ENCODE measurements around the gene MTO1. TPM values are rescaled to one million over a fixed set of nuclear protein-coding genes. Genes with fewer than 3 reads are reported as not detected.
"Not testable (repeated sequence)": the region's sequence is repeated elsewhere in the genome, so short reads cannot be mapped to it uniquely, and the experiment has no call there.

The MTO1 gene
- polyA plus RNA-seq, 2 donors, result 11.8 to 15.8 TPM

DNA sequence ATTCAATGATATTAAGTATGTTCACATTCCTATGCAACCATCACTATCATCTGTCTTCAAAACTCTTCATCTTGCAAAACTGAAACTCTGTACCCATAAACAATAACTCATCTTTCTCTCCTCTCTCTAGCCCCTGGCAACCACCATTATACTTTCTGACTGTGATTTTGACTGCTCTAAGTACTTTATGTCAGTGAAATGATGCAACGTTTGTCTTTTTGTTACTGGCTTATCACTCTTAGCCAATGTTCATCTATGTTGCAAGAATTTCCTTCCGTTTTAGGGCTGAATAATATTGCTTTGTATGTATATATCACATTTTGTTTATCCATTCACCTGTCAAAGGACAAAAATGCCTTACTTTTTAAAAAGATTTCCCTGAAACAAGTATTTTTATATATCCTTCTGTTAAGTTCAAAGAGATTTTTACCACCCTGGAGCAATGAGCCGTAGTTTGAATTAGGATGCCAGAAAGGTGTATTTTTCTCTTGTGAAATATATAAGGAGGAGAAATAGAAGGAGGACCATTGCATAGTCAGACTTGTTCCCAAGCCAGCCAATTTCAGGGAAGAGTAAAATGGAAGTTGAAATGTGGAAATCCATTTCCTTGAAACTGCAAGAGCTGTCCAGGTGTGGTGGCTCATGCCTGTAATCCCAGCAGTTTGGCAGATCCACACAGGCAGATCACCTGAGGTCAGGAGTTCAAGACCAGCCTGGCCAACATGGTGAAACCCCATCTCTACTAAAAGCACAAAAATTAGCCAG is 5.5 kb upstream of the MTO1 start:
- Histone ChIP-seq H3K4me1 (ENCODE audit: control insufficient read depth in 2 of 2, insufficient read depth in 2 of 2, low read length in 1 of 2) (no peaks in the 10 kb centered on the region), H3K4me3 (ENCODE audit: low read depth in 1 of 2, low read length in 2 of 2) (no peak overlapping the region), H3K9me3 (ENCODE audit: control insufficient read depth in 2 of 2, insufficient read depth in 1 of 2, low read depth in 1 of 2, low read length in 1 of 2) (no peaks in the 10 kb centered on the region), H3K36me3 (ENCODE audit: control insufficient read depth in 2 of 2, insufficient read depth in 2 of 2, low read length in 1 of 2) (no peaks in the 10 kb centered on the region), H3K27me3 (ENCODE audit: control insufficient read depth in 1 of 2, insufficient read depth in 2 of 2, low read length in 2 of 2) (no peaks in the 10 kb centered on the region), H3K27ac (ENCODE audit: low read depth in 2 of 2, low read length in 1 of 2) (no peak overlapping the region)
- WGBS, 2 donors, result 41 to 45% methylated on average over 3 of the region's 3 CpGs

DNA sequence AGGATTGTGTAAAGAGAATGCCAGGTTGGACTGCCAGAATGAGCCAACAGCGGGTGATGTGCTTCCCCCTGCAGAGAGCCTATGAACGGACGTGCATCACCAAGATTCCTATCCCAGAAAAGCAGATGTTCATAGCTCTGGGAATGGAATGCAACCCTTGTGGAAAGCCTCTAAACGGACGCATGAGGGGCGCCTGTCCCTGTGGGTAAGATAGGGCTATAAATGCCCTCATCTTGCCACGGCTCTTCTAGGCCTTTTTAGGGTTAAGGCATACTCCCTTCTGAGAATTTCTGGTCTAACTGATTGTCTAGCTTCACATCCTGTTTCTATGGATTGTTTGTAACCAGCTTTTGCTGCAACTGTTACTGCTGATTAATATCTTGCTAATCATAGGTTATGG is 2.1 kb upstream of the MTO1 start:
- not testable (repeated sequence) for H3K36me3 ChIP-seq (ENCODE audit: control insufficient read depth in 2 of 2, insufficient read depth in 2 of 2, low read length in 1 of 2)

DNA sequence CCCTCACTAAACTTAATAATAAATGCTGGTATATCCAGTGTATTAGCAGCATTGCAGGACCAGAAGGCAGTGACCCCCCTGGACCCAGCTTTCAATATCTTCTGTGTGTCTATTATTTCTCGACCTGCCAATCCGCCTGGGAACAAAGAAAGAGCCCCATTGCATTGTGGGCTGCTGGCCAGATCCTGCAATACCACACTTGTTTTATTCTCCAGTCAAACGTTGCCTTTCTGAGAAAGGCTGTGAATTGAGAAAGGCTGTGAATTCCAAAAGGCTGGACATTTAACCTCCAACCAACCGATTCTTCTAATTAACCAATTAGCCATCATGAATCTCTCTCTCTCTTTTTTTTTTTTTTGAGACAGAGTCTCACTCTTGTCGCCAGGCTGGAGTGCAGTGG is 1.5 kb upstream of the MTO1 start:
- Histone ChIP-seq H3K27me3 (ENCODE audit: control insufficient read depth in 1 of 2, insufficient read depth in 2 of 2, low read length in 2 of 2) (no peaks in the 10 kb centered on the region), H3K9me3 (ENCODE audit: control insufficient read depth in 2 of 2, insufficient read depth in 1 of 2, low read depth in 1 of 2, low read length in 1 of 2) (no peaks in the 10 kb centered on the region), H3K4me1 (ENCODE audit: control insufficient read depth in 2 of 2, insufficient read depth in 2 of 2, low read length in 1 of 2) (no peaks in the 10 kb centered on the region), H3K4me3 (ENCODE audit: low read depth in 1 of 2, low read length in 2 of 2) (no peak overlapping the region), H3K27ac (ENCODE audit: low read depth in 2 of 2, low read length in 1 of 2) (no peak overlapping the region), H3K36me3 (ENCODE audit: control insufficient read depth in 2 of 2, insufficient read depth in 2 of 2, low read length in 1 of 2) (no peaks in the 10 kb centered on the region)
- WGBS, 2 donors, result 64 to 69% methylated on average over 5 of the region's 5 CpGs

More for the DNA sequence above, 2.1 kb upstream of the MTO1 start:
- WGBS, 2 donors, result 82 to 83% methylated on average over 7 of the region's 7 CpGs
- not testable (repeated sequence) for H3K4me3 ChIP-seq (ENCODE audit: low read depth in 1 of 2, low read length in 2 of 2); H3K4me1 ChIP-seq (ENCODE audit: control insufficient read depth in 2 of 2, insufficient read depth in 2 of 2, low read length in 1 of 2); H3K27ac ChIP-seq (ENCODE audit: low read depth in 2 of 2, low read length in 1 of 2); H3K9me3 ChIP-seq (ENCODE audit: control insufficient read depth in 2 of 2, insufficient read depth in 1 of 2, low read depth in 1 of 2, low read length in 1 of 2); H3K27me3 ChIP-seq (ENCODE audit: control insufficient read depth in 1 of 2, insufficient read depth in 2 of 2, low read length in 2 of 2)

DNA sequence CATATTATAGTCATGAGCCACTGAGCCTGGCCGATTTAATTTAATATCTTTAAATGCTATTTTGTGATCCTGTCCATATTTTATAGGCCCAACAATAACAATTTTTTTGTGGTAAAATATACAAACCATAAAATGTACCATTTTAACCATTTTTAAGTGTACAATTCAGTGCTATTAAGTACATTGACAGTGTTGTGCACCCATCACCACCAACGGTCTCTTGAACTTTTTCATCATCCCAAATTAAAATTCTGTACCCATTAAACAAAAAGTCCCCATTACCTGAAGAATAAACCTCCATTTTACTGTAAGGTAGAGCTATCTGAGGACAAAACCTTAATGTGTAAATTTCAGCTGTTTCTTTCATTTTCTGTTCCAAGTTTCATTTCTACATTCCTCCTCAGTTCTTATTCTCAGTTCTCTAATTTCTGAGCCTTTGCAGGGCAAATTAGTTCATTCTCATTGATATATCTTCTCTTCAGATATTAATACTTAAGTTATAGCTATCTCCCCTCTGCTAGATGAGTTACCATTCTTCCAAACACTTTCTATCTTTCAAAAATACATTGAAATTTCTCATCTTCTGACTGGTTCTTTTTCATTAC is 10.3 kb downstream of the MTO1 start:
- peaks cover 10 to 22% of the 10 kb centered on the region in 2 donors for H3K36me3 ChIP-seq (ENCODE audit: control insufficient read depth in 2 of 2, insufficient read depth in 2 of 2, low read length in 1 of 2)
- H3K4me3 ChIP-seq (ENCODE audit: low read depth in 1 of 2, low read length in 2 of 2), result no peak overlapping the region
- no peak overlapping the region for H3K27ac ChIP-seq (ENCODE audit: low read depth in 2 of 2, low read length in 1 of 2)
- H3K27me3 ChIP-seq (ENCODE audit: control insufficient read depth in 1 of 2, insufficient read depth in 2 of 2, low read length in 2 of 2), result no peaks in the 10 kb centered on the region
- no peaks in the 10 kb centered on the region for H3K9me3 ChIP-seq (ENCODE audit: control insufficient read depth in 2 of 2, insufficient read depth in 1 of 2, low read depth in 1 of 2, low read length in 1 of 2)
- WGBS, 2 donors, result 78 to 86% methylated on average over 2 of the region's 2 CpGs
- no peaks in the 10 kb centered on the region for H3K4me1 ChIP-seq (ENCODE audit: control insufficient read depth in 2 of 2, insufficient read depth in 2 of 2, low read length in 1 of 2)

- no peaks in the 10 kb centered on the region for H3K9me3 ChIP-seq (ENCODE audit: control insufficient read depth in 2 of 2, insufficient read depth in 1 of 2, low read depth in 1 of 2, low read length in 1 of 2)
- WGBS, 2 donors, result 89 to 96% methylated on average over 10 of the region's 10 CpGs
- no peak overlapping the region for H3K4me3 ChIP-seq (ENCODE audit: low read depth in 1 of 2, low read length in 2 of 2)
- no peak overlapping the region for H3K27ac ChIP-seq (ENCODE audit: low read depth in 2 of 2, low read length in 1 of 2)
- peaks cover 10 to 21% of the 10 kb centered on the region in 2 donors for H3K36me3 ChIP-seq (ENCODE audit: control insufficient read depth in 2 of 2, insufficient read depth in 2 of 2, low read length in 1 of 2)
- H3K4me1 ChIP-seq (ENCODE audit: control insufficient read depth in 2 of 2, insufficient read depth in 2 of 2, low read length in 1 of 2), result no peaks in the 10 kb centered on the region
- H3K27me3 ChIP-seq (ENCODE audit: control insufficient read depth in 1 of 2, insufficient read depth in 2 of 2, low read length in 2 of 2), result no peaks in the 10 kb centered on the region
Observed at GRCh38 chr6:73476723-73477122, 15.2 kb downstream of the MTO1 start.

DNA sequence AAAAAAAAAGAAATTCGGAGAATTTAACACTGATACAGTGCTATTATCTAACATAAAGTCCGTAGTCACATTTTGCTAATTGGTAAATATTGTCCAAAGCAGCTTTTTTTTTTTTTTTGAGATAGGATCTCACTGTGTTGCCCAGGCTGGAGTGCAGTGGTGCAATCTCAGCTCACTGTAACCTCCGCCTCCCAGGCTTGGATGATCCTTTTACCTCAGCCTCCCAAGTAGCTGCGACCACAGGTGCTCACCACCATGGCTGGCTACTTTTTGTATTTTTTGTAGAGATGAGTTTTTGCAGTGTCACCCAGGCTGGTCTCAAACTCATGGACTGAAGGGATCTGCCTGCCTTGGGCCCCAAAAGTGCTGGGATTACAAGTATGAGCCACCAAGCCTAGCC is 15.9 kb downstream of the MTO1 start:
- peaks cover 13 to 25% of the 10 kb centered on the region in 2 donors for H3K36me3 ChIP-seq (ENCODE audit: control insufficient read depth in 2 of 2, insufficient read depth in 2 of 2, low read length in 1 of 2)
- no peaks in the 10 kb centered on the region for H3K4me1 ChIP-seq (ENCODE audit: control insufficient read depth in 2 of 2, insufficient read depth in 2 of 2, low read length in 1 of 2)
- H3K4me3 ChIP-seq (ENCODE audit: low read depth in 1 of 2, low read length in 2 of 2), result no peak overlapping the region
- no peaks in the 10 kb centered on the region for H3K9me3 ChIP-seq (ENCODE audit: control insufficient read depth in 2 of 2, insufficient read depth in 1 of 2, low read depth in 1 of 2, low read length in 1 of 2)
- no peaks in the 10 kb centered on the region for H3K27me3 ChIP-seq (ENCODE audit: control insufficient read depth in 1 of 2, insufficient read depth in 2 of 2, low read length in 2 of 2)
- H3K27ac ChIP-seq (ENCODE audit: low read depth in 2 of 2, low read length in 1 of 2), result no peak overlapping the region
- WGBS, 2 donors, result 95 to 98% methylated on average over 4 of the region's 4 CpGs

DNA sequence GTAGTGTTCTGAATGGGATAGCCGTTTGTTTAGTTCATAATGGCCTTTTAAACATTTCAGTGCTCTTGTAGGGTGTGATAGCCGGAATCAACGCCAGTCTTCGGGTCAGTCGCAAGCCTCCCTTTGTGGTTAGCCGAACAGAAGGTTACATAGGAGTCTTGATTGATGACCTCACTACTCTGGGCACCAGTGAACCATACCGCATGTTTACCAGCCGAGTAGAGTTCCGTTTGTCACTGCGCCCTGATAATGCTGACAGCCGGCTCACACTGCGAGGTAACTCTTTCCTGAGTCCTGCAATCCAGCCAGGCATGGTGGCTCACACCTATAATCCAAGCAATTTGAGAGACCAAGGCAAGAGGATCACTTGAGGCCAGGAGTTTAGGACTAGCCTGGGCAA is 20.4 kb downstream of the MTO1 start:
- Histone ChIP-seq H3K36me3 (ENCODE audit: control insufficient read depth in 2 of 2, insufficient read depth in 2 of 2, low read length in 1 of 2) (peaks cover 12 to 20% of the 10 kb centered on the region in 2 donors), H3K4me1 (ENCODE audit: control insufficient read depth in 2 of 2, insufficient read depth in 2 of 2, low read length in 1 of 2) (no peaks in the 10 kb centered on the region), H3K27me3 (ENCODE audit: control insufficient read depth in 1 of 2, insufficient read depth in 2 of 2, low read length in 2 of 2) (no peaks in the 10 kb centered on the region), H3K4me3 (ENCODE audit: low read depth in 1 of 2, low read length in 2 of 2) (no peak overlapping the region), H3K9me3 (ENCODE audit: control insufficient read depth in 2 of 2, insufficient read depth in 1 of 2, low read depth in 1 of 2, low read length in 1 of 2) (no peaks in the 10 kb centered on the region), H3K27ac (ENCODE audit: low read depth in 2 of 2, low read length in 1 of 2) (no peak overlapping the region)
- 89 to 90% methylated on average over 12 of the region's 12 CpGs for WGBS, 2 donors

DNA sequence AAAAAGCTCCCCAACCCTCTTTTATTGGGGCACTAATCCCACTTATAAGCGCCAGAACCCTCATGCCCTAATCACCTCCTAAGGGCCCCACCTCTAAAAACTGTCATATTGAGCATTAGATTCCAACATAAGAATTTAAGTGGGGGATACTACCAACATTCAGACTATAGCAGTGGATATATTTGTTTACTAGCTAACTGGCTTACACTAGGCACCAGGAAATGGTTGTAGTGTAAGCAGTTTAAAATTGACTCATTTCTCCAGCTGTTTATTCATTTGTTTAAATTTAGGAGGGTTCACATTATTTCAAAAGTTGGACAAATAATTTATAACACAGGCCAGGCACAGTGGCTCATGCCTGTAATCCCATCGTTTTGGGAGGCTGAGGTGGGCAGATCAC is 22.9 kb downstream of the MTO1 start:
- Histone ChIP-seq H3K27me3 (ENCODE audit: control insufficient read depth in 1 of 2, insufficient read depth in 2 of 2, low read length in 2 of 2) (no peaks in the 10 kb centered on the region), H3K27ac (ENCODE audit: low read depth in 2 of 2, low read length in 1 of 2) (no peak overlapping the region), H3K4me3 (ENCODE audit: low read depth in 1 of 2, low read length in 2 of 2) (no peak overlapping the region), H3K9me3 (ENCODE audit: control insufficient read depth in 2 of 2, insufficient read depth in 1 of 2, low read depth in 1 of 2, low read length in 1 of 2) (no peaks in the 10 kb centered on the region), H3K36me3 (ENCODE audit: control insufficient read depth in 2 of 2, insufficient read depth in 2 of 2, low read length in 1 of 2) (peaks cover 9 to 20% of the 10 kb centered on the region in 2 donors), H3K4me1 (ENCODE audit: control insufficient read depth in 2 of 2, insufficient read depth in 2 of 2, low read length in 1 of 2) (no peaks in the 10 kb centered on the region)
- 80 to 83% methylated on average over 2 of the region's 2 CpGs for WGBS, 2 donors

DNA sequence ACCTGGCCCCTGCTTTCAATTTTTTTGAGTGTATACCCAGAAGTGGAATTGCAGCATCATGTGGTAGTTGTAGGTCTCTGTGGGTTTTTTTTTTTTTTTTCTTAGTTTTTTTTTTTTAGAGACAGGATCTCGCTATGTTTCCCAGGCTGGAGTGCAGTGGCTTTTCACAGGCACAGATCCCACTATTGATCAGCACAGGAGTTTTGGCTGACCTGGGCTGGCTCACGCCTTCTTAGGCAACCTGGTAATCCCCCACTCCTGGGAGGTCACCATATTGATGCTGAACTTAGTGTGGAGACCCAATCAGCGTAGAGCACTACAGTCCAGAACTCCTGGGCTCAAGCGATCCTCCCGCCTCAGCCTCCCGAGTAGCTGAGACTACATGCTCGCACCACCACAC is 25.9 kb downstream of the MTO1 start:
- Histone ChIP-seq H3K4me1 (ENCODE audit: control insufficient read depth in 2 of 2, insufficient read depth in 2 of 2, low read length in 1 of 2) (no peaks in the 10 kb centered on the region), H3K36me3 (ENCODE audit: control insufficient read depth in 2 of 2, insufficient read depth in 2 of 2, low read length in 1 of 2) (peaks cover 4 to 10% of the 10 kb centered on the region in 2 donors)

DNA sequence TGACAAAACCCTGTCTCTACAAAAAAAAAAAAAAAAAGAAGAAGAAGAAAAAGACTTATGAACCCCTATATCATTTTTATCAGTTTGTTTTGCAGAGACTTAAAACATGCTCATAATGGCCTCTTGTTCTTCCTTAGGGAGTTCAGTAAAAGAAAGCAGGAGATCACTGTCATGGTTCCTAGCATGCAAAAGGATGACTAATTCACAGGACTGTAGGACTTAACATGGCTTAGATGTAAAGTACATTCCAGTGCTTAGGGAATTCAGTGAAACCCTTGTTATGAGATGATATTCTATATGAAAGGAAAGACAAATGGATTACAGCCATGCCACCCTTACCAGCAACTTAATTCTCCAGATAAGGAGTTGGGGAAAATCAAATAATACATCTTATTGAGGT is 29.8 kb downstream of the MTO1 start:
- H3K4me3 ChIP-seq (ENCODE audit: low read depth in 1 of 2, low read length in 2 of 2), result no peak overlapping the region
- no peak overlapping the region for H3K27ac ChIP-seq (ENCODE audit: low read depth in 2 of 2, low read length in 1 of 2)
- H3K27me3 ChIP-seq (ENCODE audit: control insufficient read depth in 1 of 2, insufficient read depth in 2 of 2, low read length in 2 of 2), result no peaks in the 10 kb centered on the region
- no peaks in the 10 kb centered on the region for H3K4me1 ChIP-seq (ENCODE audit: control insufficient read depth in 2 of 2, insufficient read depth in 2 of 2, low read length in 1 of 2)
- H3K36me3 ChIP-seq (ENCODE audit: control insufficient read depth in 2 of 2, insufficient read depth in 2 of 2, low read length in 1 of 2), result peaks cover 0 to 12% of the 10 kb centered on the region in 2 donors
- no peaks in the 10 kb centered on the region for H3K9me3 ChIP-seq (ENCODE audit: control insufficient read depth in 2 of 2, insufficient read depth in 1 of 2, low read depth in 1 of 2, low read length in 1 of 2)

More for the DNA sequence above, 25.9 kb downstream of the MTO1 start:
- whole genome bisulfite sequencing, 2 donors, result 90 to 99% methylated on average over 7 of the region's 7 CpGs
- no peaks in the 10 kb centered on the region for H3K27me3 ChIP-seq (ENCODE audit: control insufficient read depth in 1 of 2, insufficient read depth in 2 of 2, low read length in 2 of 2)
- no peak overlapping the region for H3K4me3 ChIP-seq (ENCODE audit: low read depth in 1 of 2, low read length in 2 of 2)
- no peak overlapping the region for H3K27ac ChIP-seq (ENCODE audit: low read depth in 2 of 2, low read length in 1 of 2)
- H3K9me3 ChIP-seq (ENCODE audit: control insufficient read depth in 2 of 2, insufficient read depth in 1 of 2, low read depth in 1 of 2, low read length in 1 of 2), result no peaks in the 10 kb centered on the region

Data from esophagus (tissue), 2 donors.